Osteocyte (in vitro differentiated cells): Measurements from ENCODE around the gene SELPLG. TPM values are rescaled to one million over a fixed set of nuclear protein-coding genes. Genes with fewer than 3 reads are reported as not detected.
"Not testable (repeated sequence)": the region's sequence is repeated elsewhere in the genome, so short reads cannot be mapped to it uniquely, and the experiment has no call there.

Experiments
- DNase-seq: peaks from one replicate; pipeline ENCODE4 v3.0.0; 2021; ENCODE audit warnings: mixed read lengths; ENCODE audit not compliant: unreplicated experiment; ENCODE audit errors: extremely low spot score
- H3K27ac Mint-ChIP-seq: one replicate; pipeline ENCODE4 v1.8.0; 2021; ENCODE audit warnings: mild to moderate bottlenecking, mixed read lengths; ENCODE audit not compliant: unreplicated experiment
- H3K27me3 Mint-ChIP-seq: one replicate; pipeline ENCODE4 v1.8.0; 2021; ENCODE audit warnings: mixed read lengths; ENCODE audit not compliant: unreplicated experiment
- H3K36me3 Mint-ChIP-seq: one replicate; pipeline ENCODE4 v1.8.0; 2021; ENCODE audit warnings: mixed read lengths; ENCODE audit not compliant: unreplicated experiment
- H3K4me1 Mint-ChIP-seq: one replicate; pipeline ENCODE4 v1.8.0; 2021; ENCODE audit warnings: mixed read lengths; ENCODE audit not compliant: unreplicated experiment
- H3K4me3 Mint-ChIP-seq: one replicate; pipeline ENCODE4 v1.8.0; 2021; ENCODE audit warnings: mild to moderate bottlenecking, moderate library complexity, mixed read lengths; ENCODE audit not compliant: unreplicated experiment
- H3K9me3 Mint-ChIP-seq: one replicate; pipeline ENCODE4 v1.8.0; 2021; ENCODE audit warnings: mixed read lengths; ENCODE audit not compliant: unreplicated experiment
- CTCF ChIP-seq: fragments of 200-600 bp; sonication (generic); IDR thresholded peaks from 2 replicates; pipeline ENCODE4 v1.5.0; 2021; ENCODE audit warnings: antibody characterized with exemption, mild to moderate bottlenecking, moderate library complexity
- total RNA-seq: library from RNA; stranded (reverse); gene quantifications from 2 replicates; pipeline ENCODE4 v1.2.1, GENCODE V29; 2021

The SELPLG gene
- total RNA-seq, 1 donor from 2014 or later = 0.59 TPM

DNA sequence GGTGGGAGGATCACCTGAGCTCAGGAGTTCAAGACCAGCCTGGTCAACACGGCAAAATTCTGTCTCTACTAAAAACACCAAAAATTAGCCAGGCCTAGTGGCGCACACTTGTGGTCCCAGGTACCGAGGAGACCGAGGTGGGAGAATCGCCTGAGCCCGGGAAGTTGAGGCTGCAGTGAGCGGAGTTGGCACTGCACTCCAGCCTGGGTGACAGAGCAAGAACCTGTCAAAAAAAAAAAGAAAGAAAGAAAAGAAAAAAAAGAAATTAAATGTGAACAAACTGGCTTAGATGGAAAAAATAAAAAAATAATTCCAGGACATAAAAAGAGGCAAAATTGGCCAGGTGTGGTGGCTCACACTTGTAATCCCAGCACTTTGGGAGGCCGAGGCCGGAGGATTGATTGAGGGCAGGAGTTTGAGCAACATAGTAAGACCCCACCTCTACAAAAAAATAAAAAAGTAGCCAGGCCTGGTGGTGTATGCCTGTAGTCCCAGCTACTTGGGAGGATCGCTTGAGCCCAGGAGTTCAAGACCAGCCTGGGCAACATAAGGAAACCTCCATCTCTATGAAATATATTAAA is 39.3 kb downstream of the SELPLG start:
- no peak for DNase-seq
- Mint-ChIP-seq H3K9me3 (no peaks in the 10 kb centered on the region), H3K36me3 (no peaks in the 10 kb centered on the region), H3K4me3 (no peak overlapping the region), H3K27me3 (no peaks in the 10 kb centered on the region), H3K4me1 (peaks cover 20% of the 10 kb centered on the region), H3K27ac (no peak overlapping the region)
- no peak for TF ChIP-seq CTCF

GRCh38 chr12:108592033-108592909 is 41.4 kb downstream of the SELPLG start:
- Mint-ChIP-seq H3K36me3 (no peaks in the 10 kb centered on the region), H3K4me1 (peaks cover 25% of the 10 kb centered on the region), H3K27ac (no peak overlapping the region), H3K27me3 (no peaks in the 10 kb centered on the region), H3K4me3 (no peak overlapping the region), H3K9me3 (no peaks in the 10 kb centered on the region)
- DNase-seq = no peak
- TF ChIP-seq CTCF = no peak

GRCh38 chr12:108591267-108591980 is 42.3 kb downstream of the SELPLG start:
- no peak overlapping the region for H3K4me3 Mint-ChIP-seq
- H3K9me3 Mint-ChIP-seq = no peaks in the 10 kb centered on the region
- H3K36me3 Mint-ChIP-seq = no peaks in the 10 kb centered on the region
- H3K4me1 Mint-ChIP-seq = peaks cover 25% of the 10 kb centered on the region
- no peaks in the 10 kb centered on the region for H3K27me3 Mint-ChIP-seq
- TF ChIP-seq CTCF = no peak
- no peak overlapping the region for H3K27ac Mint-ChIP-seq
- no peak for DNase-seq

DNA sequence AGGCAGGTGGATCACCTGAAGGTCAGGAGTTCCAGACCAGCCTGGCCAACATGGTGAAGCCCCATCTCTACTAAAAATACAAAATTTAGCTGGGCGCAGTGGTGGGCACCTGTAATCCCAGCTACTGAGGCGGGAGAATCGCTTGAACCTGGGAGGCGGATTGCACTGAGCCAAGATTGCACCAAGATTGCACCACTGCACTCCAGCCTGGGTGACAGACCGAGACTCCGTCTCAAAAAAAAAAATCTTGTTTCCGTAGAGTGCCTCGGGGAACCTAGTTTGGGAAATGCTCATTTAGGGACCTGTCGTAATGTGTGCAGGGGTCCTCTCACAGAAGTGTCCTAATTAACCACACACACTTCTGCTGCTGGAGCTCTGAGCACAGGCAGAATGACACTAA is 43.2 kb downstream of the SELPLG start:
- H3K27me3 Mint-ChIP-seq, H3K4me3 Mint-ChIP-seq, DNase-seq, H3K27ac Mint-ChIP-seq, H3K36me3 Mint-ChIP-seq, H3K9me3 Mint-ChIP-seq: not testable (repeated sequence)
- H3K4me1 Mint-ChIP-seq = peaks cover 25% of the 10 kb centered on the region

- DNase-seq = no peak
- Mint-ChIP-seq H3K4me1 (peaks cover 25% of the 10 kb centered on the region), H3K9me3 (no peaks in the 10 kb centered on the region), H3K4me3 (no peak overlapping the region), H3K36me3 (no peaks in the 10 kb centered on the region), H3K27ac (no peak overlapping the region), H3K27me3 (no peaks in the 10 kb centered on the region)
- TF ChIP-seq CTCF = no peak
Measured at GRCh38 chr12:108589840-108590229, 43.9 kb downstream of the SELPLG start.
